PC-3 (cell line): ENCODE data around the gene SLC2A9. TPM values are rescaled to one million over a fixed set of nuclear protein-coding genes. Genes with fewer than 3 reads are reported as not detected.

Source experiments
- ATAC-seq: fragments of 200-7000 bp; cut with Tn5 transposase; 2 replicates; pipeline ENCODE4 v1.9.1; 2020; ENCODE audit warnings: mild to moderate bottlenecking, moderate library complexity
- BruUV-seq: library from RNA; stranded (reverse); fragments of 400-500 nt; replicated peaks from 2 replicates; lab custom pipeline; 2021; lab: Mats Ljungman, UMichigan
- CTCF ChIA-PET: fragments of 300-600 bp; sonication (Branson Sonifier 250); formaldehyde crosslinking; loops from one replicate; lab custom pipeline; 2022; ENCODE audit warnings: antibody characterized with exemption; lab: Charles Lee
- POLR2A ChIA-PET: fragments of 300-600 bp; sonication (Branson Sonifier 250); formaldehyde crosslinking; loops from one replicate; lab custom pipeline; 2022; ENCODE audit warnings: antibody characterized with exemption; ENCODE audit not compliant: unreplicated experiment; lab: Charles Lee
- DNase-seq: peaks from one replicate; pipeline ENCODE4 v3.0.0-alpha.2; 2015
- H2AFZ ChIP-seq: fragments of 300-600 bp; sonication (generic); 2 replicates; pipeline ENCODE4 v1.6.0; 2016; ENCODE audit warnings: antibody characterized with exemption, low read length
- H3F3A ChIP-seq: fragments of 300-600 bp; sonication (generic); one replicate; pipeline ENCODE4 v1.6.0; 2017; ENCODE audit warnings: antibody characterized with exemption, low read length, control low read depth, mild to moderate bottlenecking; ENCODE audit not compliant: unreplicated experiment
- H3K27ac ChIP-seq: fragments of 300-600 bp; sonication (generic); 2 replicates; pipeline ENCODE4 v1.5.1; 2016; ENCODE audit warnings: mild to moderate bottlenecking, low read length
- H3K27me3 ChIP-seq: fragments of 300-600 bp; sonication (generic); 2 replicates; pipeline ENCODE4 v1.6.1; 2016; ENCODE audit warnings: low read length, mixed read lengths
- H3K36me3 ChIP-seq: fragments of 300-600 bp; sonication (generic); 2 replicates; pipeline ENCODE4 v1.6.1; 2016; ENCODE audit warnings: low read depth, mixed run types, low read length, mixed read lengths
- H3K4me1 ChIP-seq: fragments of 300-600 bp; sonication (generic); 2 replicates; pipeline ENCODE4 v1.5.1; 2016; ENCODE audit warnings: low read length; ENCODE audit not compliant: insufficient read depth
- H3K4me2 ChIP-seq: fragments of 300-600 bp; sonication (generic); 2 replicates; pipeline ENCODE4 v1.6.0; 2016; ENCODE audit warnings: low read length
- H3K4me3 ChIP-seq: fragments of 300-600 bp; sonication (generic); 2 replicates; pipeline ENCODE4 v1.5.1; 2016; ENCODE audit warnings: mild to moderate bottlenecking, low read length, mixed read lengths
- H3K79me2 ChIP-seq: fragments of 300-600 bp; sonication (generic); 2 replicates; pipeline ENCODE4 v1.6.1; 2017; ENCODE audit warnings: low read length, mixed read lengths
- H3K9ac ChIP-seq: fragments of 300-600 bp; sonication (generic); 2 replicates; pipeline ENCODE4 v1.6.0; 2016; ENCODE audit warnings: mild to moderate bottlenecking, low read length
- H3K9me2 ChIP-seq: fragments of 300-600 bp; sonication (generic); replicated peaks from 2 replicates; pipeline ENCODE4 v1.6.1; 2016; ENCODE audit warnings: mixed run types, low read length, mixed read lengths
- H3K9me3 ChIP-seq: fragments of 300-600 bp; sonication (generic); 2 replicates; pipeline ENCODE4 v1.6.1; 2016; ENCODE audit warnings: low read length, mixed read lengths
- H4K20me1 ChIP-seq: fragments of 300-600 bp; sonication (generic); 2 replicates; pipeline ENCODE4 v1.6.1; 2016; ENCODE audit warnings: low read length, mixed read lengths
- CTCF ChIP-seq: fragments of 300-600 bp; sonication (generic); conservative IDR thresholded peaks from 2 replicates; pipeline ENCODE4 v1.5.1; 2017; ENCODE audit warnings: antibody characterized with exemption, low read depth, mild to moderate bottlenecking, low read length
- EZH2 ChIP-seq: fragments of 300-600 bp; sonication (generic); IDR thresholded peaks from one replicate; pipeline ENCODE4 v1.6.1; 2017; ENCODE audit warnings: antibody characterized with exemption, mild to moderate bottlenecking, low read length; ENCODE audit not compliant: unreplicated experiment
- EZH2phosphoT487 ChIP-seq: fragments of 300-600 bp; sonication (generic); IDR thresholded peaks from 2 replicates; pipeline ENCODE4 v1.6.1; 2018; ENCODE audit warnings: mild to moderate bottlenecking, antibody characterized with exemption, low read length, borderline replicate concordance
- intact Hi-C: fragments of 100-400 bp; cut with micrococcal nuclease; formaldehyde crosslinking; loops from 2 replicates; pipeline ENCODE4 v1.9.0; 2023
- total RNA-seq: library from RNA; depleted of rRNA; stranded (reverse); fragments of >200 nt; gene quantifications from 2 replicates; pipeline ENCODE4 v1.2.3, GENCODE V29; 2014

The SLC2A9 gene
- total RNA-seq, 1 experiment from 2014 or later = 0.11 TPM

- Histone ChIP-seq H3K27ac (no peak overlapping the region), H3K27me3 (no peaks in the 10 kb centered on the region), H4K20me1 (no peaks in the 10 kb centered on the region), H3K9me3 (no peaks in the 10 kb centered on the region), H3K9me2 (no peaks in the 10 kb centered on the region), H3K4me2 (no peak overlapping the region), H2AFZ (no peak overlapping the region), H3K9ac (no peak overlapping the region), H3K79me2 (no peaks in the 10 kb centered on the region), H3K4me1 (peaks cover 14% of the 10 kb centered on the region), H3F3A (no peaks in the 10 kb centered on the region), H3K4me3 (no peak overlapping the region), H3K36me3 (no peaks in the 10 kb centered on the region)
- CTCF ChIA-PET = no interaction called here
- POLR2A ChIA-PET = no interaction called here
- DNase-seq (no peak), ATAC-seq (no peak)
- intact Hi-C loops = no loop called here
- BruUV-seq = no TSS peak
- TF ChIP-seq EZH2 (no peak), EZH2phosphoT487 (no peak), CTCF (no peak)
These were observed 12.8 kb upstream of the SLC2A9 start for GRCh38 chr4:10034136-10034535.

DNA sequence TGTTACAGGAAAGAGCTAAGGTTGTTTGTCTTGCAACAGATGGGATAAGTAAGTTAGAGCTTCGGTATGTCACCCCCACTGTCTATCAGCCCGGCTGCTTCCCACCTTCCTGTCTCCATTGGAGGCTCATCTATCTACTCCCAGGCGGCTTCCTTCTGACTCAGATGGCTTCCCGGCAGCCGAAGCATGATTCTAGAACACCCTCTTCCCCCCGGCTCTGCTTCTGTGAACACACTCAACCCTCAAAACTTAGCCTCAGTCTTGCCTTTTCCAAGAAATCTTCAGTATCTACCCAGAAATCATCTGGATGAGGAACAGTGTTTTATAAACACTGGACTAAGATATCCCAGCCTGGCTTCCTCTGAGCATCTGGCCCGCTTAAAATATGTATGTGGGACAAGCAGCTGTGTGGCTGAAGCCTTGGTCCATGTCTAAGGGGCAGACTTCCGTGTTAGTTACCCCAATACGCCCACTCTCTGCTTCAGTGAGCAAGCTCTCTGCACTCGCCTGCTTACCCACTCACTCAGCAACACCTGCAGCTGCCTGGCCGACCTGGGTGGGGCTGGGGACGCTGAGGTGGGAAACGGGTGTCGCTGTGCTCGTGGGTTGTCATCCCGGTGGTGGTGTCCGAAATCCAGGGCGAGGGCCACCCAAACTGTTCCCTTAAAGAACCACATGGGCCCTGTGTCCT lies 12.0 kb upstream of the SLC2A9 start:
- POLR2A ChIA-PET = no interaction called here
- ATAC-seq (no peak), DNase-seq (peak; percentile 8)
- no peaks in the 10 kb centered on the region for H4K20me1 ChIP-seq
- H3K9me3 ChIP-seq = no peaks in the 10 kb centered on the region
- H3K27me3 ChIP-seq = no peaks in the 10 kb centered on the region
- H3K4me2 ChIP-seq = peak overlapping the region; percentile 69
- intact Hi-C loops = no loop called here
- H3K9ac ChIP-seq = no peak overlapping the region
- peaks cover 14% of the 10 kb centered on the region for H3K4me1 ChIP-seq
- H3K36me3 ChIP-seq = no peaks in the 10 kb centered on the region
- no peaks in the 10 kb centered on the region for H3K9me2 ChIP-seq
- peak overlapping the region; percentile 58 for H3K27ac ChIP-seq
- BruUV-seq = no TSS peak
- peak overlapping the region; percentile 41; the same call in 1 of the 2 replicates for H2AFZ ChIP-seq
- no peaks in the 10 kb centered on the region for H3K79me2 ChIP-seq
- H3F3A ChIP-seq = no peaks in the 10 kb centered on the region
- TF ChIP-seq EZH2phosphoT487 (no peak), CTCF (no peak), EZH2 (no peak)
- H3K4me3 ChIP-seq = peak overlapping the region; percentile 22; the same call in 1 of the 2 replicates
- CTCF ChIA-PET = no interaction called here

DNA sequence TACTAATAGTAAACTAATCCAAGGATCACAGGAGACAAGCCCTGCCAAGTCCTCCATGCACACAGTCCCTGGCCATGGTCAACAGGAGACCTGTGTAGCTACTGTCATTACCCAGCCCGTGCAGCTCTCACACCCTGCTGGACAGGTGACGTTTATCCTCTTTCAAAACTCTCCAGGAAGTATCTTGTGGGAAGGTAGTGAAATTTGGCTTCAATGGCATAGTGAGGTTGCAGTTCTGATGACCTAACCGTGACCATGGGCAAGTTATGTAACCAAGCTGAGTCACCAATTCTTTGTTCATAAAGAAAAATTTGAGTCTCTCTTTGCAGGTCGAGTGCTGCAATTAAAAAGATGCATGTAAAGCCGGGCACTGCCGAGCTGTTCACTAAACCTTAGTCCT lies 11.3 kb upstream of the SLC2A9 start:
- no peaks in the 10 kb centered on the region for H4K20me1 ChIP-seq
- H3K4me3 ChIP-seq = peak overlapping the region; percentile 22; the same call in 1 of the 2 replicates
- no peaks in the 10 kb centered on the region for H3K27me3 ChIP-seq
- no peaks in the 10 kb centered on the region for H3K9me3 ChIP-seq
- POLR2A ChIA-PET = no interaction called here
- no peaks in the 10 kb centered on the region for H3K9me2 ChIP-seq
- no peak overlapping the region for H3K9ac ChIP-seq
- BruUV-seq = no TSS peak
- intact Hi-C loops = no loop called here
- H3K27ac ChIP-seq = peak overlapping the region; percentile 58
- H2AFZ ChIP-seq = no peak overlapping the region
- no peaks in the 10 kb centered on the region for H3K36me3 ChIP-seq
- CTCF ChIA-PET = no interaction called here
- DNase-seq (peak; percentile 77), ATAC-seq (peak; percentile 61)
- peak overlapping the region; percentile 69 for H3K4me2 ChIP-seq
- no peaks in the 10 kb centered on the region for H3K79me2 ChIP-seq
- no peak for TF ChIP-seq EZH2phosphoT487
- peaks cover 14% of the 10 kb centered on the region for H3K4me1 ChIP-seq
- no peaks in the 10 kb centered on the region for H3F3A ChIP-seq
